ENCODE data around the gene KIF6.

The KIF6 gene

DNA sequence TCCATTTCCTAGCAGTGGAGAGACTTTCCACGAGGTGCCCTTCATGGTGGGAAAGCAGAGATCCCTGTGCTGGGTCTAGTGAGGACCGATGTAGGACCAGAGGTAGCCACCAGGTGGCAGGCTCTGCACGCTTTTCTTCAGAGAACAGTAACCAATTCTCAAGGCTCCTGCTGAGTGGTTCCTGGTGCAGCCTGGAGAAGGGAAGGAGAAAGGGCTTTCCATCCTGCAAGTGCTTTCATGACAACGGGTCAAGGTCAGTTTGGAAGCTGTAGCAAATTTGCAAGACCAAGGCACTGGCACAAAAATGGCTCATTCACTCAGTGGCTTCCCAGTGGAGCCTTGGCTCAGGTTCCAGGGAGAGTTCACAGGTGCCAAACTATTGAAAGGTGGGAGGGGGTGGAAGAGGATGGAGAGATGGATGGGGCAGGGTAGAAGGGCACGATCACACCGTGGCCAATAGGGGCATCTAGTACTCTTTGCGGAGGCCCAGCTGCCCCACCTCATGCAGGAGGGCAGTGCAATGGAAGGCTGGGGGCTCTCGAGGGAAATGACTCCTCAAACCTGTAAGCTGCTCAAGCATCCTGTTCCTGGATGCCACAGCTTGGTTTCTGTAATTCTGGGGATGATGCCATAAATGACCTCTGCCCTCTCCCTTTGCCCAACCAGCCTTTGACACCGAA, 377.2 kb downstream of the KIF6 start:
- peak; percentile 10 for DNase-seq (ENCODE audit: low read depth)

DNA sequence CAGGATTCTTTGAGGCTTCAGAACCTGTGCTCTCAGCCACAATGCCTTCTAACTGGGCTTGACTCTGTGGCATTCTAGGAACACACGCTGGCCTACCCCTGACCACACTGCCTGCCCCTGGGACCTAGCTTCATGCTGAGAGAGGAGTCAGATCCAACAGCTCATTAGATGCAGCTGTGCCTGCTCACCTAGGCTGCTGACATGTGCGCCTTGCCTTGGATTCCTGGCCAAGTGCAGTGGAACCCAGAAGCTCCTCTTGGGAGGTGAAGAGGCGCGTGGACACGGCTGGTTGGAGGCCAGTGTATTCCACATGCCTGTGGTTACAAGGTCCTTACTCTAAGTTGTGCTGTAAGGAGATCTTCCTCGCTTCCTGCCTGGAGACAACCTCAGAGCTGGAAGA, 378.0 kb downstream of the KIF6 start:
- DNase-seq (ENCODE audit: low read depth): no peak

DNA sequence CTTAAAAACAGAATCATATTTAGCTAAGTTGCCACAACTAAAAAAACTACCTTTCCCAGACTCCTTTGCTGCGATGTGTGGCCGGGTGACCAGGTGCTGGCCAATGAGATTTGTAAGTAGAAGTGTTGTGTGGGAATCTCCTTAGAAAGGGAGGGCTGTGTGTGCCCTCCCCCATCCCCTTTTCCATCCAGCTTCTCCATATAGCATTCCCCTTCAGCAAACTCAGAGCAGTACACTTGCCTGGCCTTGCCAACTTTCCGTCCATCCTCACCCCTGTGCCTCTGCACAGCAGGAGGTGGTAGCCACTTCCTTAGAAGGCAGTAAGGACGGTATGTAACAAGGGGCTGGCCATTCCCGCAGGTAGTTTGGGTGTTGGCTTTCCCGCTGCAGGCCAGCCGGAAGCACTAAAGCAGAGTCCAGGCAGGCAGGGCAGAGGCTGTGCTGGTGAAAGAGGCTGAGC, 380.4 kb downstream of the KIF6 start:
- DNase-seq (ENCODE audit: low read depth): no peak

DNA sequence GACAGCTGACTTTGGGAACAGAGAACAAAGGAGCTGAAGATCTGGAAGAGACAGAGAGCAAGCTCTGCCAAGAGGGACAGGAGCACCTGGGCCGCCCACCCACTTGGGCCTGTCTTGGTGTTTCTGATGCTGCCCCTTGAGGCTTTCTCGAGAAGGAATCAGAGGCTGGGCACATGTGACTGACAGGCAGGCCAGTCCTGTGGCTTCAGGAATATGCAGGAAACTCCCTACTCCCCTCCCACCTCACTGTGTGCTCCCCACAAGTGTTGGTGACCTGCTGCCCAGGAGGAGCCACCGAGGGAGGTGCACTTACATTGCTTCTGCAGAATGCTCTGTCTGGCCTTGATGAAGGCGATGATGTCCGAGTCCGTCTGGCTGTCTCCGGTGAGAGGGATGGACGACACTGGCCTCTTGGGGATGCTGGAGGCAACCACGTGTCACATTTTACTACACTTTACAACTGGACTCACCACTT, 381.8 kb downstream of the KIF6 start:
- DNase-seq (ENCODE audit: low read depth): no peak

DNA sequence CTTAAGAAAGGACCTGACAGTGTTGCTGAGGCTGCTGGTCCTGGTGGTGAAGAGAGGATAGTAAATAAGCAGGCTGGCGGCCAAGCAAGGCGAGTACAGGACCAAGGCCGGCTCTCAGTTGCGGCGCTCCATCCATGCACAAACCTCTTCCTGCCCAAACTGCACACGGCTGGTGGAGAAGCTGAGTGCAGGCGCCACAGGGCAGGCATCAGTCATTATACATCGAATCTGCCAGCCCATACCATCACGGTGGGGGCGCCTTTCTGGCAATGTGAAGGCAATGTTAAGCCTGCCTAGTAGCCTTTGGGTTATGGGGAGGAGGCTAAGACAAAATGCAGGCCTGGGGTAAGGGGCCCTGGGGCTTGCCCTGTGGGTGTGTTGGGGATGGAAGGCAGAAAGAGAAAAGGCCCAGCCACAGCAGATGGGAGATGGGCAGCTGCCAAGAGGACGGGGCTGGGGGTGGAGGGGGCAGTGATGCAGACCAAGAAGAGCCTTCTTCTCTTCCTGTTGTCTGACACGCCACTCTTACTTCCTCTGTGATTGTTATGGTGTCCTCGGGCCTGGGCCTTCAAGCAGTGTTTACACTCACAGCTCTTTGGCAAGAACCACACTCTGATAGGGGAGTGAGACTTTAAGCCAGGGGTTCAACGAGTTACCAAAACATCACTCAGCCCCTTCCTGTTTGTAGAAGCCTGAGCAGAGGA, 382.4 kb downstream of the KIF6 start:
- no peak for DNase-seq (ENCODE audit: low read depth)

DNA sequence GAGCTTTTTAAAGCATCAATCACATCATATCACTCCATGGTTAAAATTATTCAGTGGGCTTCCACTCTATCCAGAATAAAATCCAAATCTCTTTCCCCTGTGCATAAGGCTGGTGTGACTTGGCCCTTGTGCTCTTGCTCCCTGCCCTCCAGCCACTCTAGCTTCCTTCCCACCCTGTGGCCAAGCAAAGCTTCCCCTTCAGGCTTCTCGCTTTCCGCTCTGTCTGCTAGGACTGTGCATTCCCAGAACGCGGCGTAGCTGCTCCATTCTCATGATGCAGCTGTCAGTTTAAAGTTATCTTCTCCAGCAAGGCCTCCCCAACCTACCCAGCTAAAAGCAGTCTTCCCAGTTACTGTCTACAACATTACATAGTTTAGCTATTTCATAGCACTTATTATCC, 383.3 kb downstream of the KIF6 start:
- DNase-seq (ENCODE audit: low read depth): no peak

DNA sequence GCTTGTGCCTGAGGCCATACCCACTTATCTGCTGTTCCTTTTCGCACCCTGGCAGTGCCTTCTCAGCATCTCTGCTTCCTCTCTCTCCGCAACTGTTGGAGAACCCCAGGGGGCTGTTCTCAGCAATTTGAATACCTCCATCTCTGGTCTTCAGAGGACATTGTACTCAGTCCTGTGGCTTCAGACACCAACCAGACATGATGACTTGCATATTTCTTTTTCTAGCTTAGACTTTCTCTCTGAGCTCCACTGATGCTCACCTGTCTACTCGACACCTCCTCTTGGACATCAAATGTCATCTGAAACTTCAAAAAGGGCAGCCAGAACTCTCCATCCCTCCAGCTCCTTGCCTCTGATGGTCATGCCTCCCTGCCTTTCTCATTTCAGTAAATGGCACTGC, 383.9 kb downstream of the KIF6 start:
- no peak for DNase-seq (ENCODE audit: low read depth)

DNA sequence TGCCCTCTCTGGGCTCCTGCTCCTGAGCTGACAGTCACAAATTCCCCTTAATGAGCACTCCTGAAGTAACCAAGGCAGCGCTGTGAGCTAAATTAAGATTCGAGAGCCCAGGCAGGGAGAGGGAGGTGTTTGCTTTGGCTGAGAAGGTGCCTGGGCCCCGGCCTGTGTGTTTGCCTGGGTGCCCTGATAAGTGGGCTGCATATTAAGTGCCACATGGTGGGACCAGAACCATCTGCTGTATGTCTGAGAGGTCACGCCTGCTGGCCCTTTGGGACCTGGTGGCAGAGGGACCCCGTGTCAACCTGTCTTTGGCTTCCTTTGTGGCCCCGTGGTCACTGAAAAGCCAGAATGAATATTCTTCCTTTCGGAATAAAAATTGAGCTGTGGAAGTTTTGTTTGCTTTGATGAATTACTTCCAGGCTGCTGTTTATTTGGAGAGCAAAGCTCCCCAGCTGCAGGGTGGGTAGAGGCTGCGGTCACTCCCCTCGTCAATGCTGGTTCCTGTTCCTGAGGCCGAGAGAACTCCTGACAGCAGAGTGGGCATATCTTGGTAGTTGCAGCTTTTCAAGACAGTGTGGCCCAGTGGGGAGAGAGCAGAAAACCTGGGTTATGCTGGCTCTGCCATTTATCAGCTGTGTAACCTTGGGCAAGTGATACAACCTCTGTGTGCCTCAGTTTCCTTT, 385.2 kb downstream of the KIF6 start:
- no peak for DNase-seq (ENCODE audit: low read depth)

DNA sequence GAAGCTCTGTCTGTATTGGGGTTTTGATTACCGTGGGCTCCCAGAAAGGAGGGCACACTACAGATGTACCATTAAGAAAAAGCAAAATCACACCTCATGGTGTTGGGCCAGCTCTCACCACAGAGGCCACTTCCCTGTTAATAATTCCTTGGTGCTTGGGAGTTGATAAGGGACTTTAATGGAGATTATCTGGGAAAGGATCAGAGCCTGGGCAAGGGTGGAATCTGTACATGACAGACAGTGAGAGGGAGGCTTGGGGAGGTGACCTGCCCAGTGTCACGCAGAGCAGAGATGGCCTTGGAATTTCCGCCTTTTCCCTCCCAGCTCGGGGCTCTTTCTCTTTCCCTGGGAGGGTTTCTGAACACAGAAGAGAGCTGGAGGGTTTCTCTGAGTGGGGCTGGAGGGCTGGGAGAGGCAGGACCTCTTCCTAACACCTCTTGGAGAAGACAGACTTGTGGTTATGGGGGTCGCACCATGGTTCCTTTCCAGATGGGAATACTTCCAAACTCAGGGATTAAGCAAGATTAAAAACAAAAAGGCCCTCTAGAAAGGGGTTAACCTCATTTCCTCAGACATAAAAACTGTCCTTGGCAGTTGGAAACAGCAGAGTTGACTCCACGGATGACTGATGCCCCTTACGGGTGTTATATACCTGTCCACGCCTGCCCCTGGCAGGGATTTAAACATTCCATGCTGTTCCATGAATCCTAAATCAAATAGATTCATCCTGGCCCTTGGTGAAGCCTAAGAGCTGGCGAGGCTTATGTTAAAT, 385.9 kb downstream of the KIF6 start:
- no peak for DNase-seq (ENCODE audit: low read depth)

DNA sequence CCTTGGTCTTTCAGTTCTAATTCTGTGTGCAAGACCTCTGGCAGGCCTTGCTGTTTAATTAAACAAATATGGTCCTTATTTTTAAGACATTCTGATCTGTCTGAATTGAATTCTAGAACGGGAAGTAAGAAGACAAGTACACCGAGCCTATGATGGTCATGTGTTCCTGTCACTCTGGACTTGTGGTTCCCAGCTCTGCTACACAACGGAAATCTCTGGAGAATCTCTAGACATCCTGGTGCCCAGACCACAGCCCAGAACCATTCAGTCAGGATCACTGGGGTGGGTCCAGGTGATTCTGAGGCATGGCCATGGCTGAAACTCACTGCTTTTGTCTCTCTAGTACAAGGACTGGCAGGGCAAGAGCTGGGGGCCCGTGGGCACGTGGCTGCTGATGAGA, 386.8 kb downstream of the KIF6 start:
- no peak for DNase-seq (ENCODE audit: low read depth)

DNA sequence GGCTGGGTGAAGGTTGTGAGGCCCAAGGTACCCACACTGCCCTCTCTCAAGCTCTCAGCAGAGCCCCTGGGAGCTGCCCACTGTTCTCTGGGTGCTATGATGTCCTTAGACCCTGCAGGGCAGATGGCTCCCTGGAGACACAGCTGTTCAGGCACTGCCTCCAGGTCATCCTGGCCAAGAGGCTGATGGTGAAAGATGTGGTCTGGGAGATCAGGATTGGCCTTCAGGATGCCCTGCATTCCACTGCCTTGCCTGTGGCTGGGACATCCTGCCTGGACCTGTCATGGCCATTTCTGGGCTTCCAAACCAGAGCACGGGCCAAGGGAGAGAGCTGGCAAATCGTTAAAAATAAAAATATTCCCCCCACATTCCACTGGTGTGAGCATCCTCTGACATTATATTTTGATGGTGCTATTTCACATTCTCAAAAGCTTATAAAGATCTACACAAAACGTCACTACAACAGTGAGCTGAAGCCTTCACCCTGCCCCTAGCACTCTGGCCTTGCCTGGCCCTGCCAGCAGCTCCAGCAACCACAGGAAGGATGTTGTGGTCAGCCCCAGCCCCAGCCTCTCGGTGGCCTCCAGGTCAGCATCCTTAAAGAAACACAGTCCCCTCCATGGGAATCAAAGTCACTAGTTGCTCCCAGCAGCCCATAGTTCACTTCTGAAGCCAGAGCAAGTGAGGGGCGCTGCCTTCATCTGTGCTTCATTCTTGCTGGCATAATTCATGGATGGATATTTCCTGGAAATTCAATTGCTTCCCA, 389.2 kb downstream of the KIF6 start:
- DNase-seq (ENCODE audit: low read depth): no peak

DNA sequence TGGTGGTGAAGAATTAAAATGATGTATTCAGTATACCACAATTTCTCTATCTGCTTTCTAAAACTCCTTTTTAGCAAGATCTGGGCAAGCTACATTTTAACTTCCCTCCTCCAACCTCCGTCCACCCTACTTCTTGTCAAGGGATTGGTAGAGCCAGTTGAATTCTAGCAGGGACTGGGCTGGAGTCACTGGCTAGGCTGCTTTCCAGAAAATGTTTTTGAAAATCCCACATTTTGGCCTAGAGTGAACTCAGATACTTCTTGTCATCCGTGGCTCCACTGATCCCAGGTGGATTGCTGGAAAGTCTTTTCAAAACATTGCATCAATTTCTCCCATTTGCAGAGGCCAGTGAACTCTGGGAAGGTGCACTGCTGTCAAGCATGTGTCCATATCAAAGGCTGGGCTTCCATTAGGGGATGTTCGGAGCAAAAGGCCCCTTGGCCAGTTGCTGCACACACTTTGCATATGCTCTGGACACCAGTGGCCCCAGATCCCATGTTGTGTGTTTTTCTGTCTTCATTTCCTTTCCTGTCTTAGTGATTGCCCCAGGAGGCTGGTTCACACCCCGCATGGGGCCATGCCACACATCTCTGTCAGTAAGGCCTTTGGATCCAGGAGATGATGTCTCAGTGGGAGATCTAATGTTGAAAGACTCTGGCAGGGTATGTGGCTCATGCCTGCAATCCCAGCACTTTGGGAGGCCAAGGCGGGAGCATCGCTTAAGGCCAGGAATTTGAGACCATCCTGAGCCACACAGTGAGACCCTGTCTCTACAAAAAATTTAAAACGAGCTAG, 391.4 kb downstream of the KIF6 start:
- DNase-seq (ENCODE audit: low read depth): no peak

DNA sequence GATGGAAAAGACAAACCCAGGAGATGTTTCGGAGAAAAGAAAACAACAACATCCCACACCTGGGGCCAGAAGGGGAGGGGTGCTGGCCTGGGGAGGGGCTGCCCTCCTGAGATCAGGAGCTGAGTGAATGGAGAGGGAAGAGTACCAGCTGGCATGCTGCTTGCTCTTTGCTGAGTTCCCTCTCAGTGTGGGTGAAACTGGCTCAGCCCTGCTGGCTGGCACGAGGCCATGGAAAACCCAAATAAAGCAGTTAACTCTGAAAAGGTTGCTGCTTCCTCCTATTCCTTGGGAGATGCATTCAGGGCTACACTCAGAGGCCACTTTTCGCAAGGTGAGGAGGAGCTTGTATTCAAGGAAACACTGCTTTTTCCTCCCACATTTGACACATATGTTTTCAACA, 394.7 kb downstream of the KIF6 start:
- DNase-seq (ENCODE audit: low read depth): no peak

DNA sequence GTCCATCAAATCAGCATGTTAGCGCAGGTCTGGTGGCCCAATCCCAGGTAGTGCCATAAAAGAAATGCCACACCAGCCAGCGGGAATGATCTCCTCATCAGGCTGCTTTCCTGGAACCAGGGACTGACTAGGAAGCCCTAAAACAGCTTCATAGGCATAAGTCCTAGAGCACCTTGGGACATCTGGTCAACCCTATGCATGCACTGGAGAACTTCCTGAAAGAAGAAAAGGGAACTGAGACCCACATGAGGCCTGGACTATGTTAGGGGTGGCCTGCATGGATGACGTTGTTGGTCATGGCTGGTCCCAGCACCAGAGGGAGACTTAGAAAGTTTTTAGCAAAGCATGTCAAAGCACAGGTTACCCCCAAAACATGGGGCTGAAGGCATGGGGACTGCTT, 395.2 kb downstream of the KIF6 start:
- DNase-seq (ENCODE audit: low read depth): no peak

DNA sequence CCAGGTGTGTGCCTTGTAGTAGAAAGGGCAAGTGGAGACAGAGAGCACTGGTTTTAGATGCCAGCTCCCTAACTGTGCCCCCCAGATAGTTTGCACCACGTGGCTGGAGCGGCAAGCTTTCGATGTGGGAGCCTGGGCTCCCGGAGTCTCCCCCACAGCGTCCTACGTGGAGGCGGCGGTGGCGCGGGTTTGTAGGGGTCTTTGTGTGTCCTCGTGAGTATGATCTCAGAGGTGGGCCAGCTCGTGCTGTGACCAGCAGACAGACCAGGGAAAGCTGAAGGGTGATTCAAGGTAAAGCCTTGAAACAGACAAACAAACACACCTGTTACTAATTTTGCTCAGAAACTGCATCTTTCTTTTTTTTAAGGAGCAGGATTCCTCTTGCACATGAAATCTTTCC, 397.1 kb downstream of the KIF6 start:
- no peak for DNase-seq (ENCODE audit: low read depth)

DNA sequence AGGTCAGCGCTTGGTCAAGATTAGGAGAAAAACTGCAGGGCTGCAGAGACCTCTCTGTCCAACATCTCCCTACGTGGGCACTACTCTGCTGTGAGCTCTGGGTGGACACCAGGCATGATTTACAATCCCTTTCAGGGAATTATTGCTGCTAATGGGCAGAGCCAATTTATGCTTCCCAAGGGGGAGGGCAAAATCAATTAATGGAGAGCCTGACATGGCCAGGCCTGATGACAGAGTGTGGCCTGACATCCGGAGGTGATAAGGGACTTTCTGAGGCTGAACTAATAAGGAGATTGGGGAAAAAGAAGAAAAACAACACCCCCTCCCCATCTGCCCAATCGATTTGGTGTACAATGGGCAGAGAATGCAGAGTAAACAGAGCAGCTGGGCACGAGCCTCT, 397.7 kb downstream of the KIF6 start:
- DNase-seq (ENCODE audit: low read depth): no peak

DNA sequence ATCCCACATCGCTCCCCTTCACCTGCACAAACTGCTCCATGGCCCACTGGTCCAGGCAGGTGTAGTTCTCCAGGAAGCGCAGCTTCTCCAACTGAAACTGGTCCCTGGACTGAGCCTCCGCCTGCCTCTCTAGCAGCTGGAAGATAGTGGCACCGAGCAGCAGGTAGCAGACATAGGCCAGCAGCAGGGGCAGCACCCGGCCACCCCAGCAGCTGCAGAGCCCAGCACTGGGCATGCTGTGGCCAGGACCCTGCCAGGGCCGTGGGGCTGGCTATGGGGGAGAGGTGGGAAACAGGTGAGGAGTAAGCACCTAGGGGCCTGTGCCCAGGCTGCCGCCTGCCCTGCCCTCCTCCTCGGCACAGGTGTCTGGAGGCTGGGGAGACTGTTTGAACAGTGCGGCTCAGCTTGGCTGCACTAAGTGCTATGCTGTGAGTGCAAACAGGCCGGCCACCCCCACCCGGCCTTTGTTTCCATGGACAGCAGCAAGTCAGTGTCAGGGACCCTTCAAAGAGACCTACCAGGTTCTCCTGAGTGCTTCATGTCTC, 402.8 kb downstream of the KIF6 start, which contains the start of gene KCNK16:
TSS of gene KCNK16 (minus strand) at position 397 of the 545 bp plus-strand sequence. CDS start at position 235, 162 bp downstream.
- DNase-seq (ENCODE audit: low read depth): no peak

DNA sequence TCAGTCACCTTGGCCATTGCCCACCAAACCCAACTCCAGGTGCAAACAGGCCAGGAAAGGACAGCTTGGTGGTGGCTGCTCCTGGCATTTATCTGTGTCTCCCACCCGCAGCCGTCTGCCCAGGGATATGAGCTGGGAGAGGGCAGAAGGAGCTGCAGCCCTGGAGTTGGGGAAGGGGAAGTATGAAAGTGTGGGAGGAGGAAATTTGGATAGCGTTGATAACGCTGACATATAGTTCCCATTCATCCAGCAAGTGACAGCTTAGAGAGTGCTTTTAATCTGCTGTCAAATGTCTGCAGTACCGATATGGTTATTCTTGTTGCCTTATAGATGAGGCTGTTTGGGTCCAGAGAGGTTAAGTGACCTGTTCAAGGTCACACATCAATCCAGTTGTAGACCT, 403.4 kb downstream of the KIF6 start:
- DNase-seq (ENCODE audit: low read depth): no peak

DNA sequence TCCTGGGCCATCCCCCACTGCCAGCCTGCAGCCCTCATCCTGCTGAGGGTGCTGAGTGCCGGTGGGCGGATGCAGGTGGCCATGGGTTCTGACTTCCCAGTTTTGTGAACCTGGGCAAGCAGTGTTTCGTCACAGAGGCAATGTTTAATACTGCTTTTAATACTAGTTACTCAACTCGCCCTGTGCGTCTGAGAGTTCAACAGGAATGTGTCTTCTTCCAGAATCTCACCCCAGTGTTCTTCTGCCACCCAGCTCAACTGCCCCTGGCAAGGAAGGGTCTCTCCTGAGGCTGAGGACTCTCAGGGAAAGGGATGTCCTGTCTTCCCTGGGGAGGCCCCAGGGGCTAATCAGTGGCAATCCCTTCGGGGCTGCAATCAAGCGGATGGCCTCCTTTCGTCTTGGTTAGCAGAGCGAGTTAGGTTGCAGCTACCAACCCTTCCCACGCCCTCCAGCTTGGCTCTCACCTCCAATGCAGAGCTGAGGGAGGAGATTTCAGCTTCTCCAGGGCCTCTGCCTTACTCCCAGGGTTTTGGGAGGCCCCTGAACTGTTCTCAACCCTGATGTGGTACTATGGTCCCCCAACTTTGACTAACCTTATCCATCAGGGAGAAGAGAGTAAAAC, 404.7 kb downstream of the KIF6 start:
- no peak for DNase-seq (ENCODE audit: low read depth)
